GM12878 (cell line): Measurements from ENCODE around the gene ARFGAP3. TPM values are rescaled to one million over a fixed set of nuclear protein-coding genes. Genes with fewer than 3 reads are reported as not detected.

ENCODE experiments used
- ATAC-seq: fragments of 200-7000 bp; cut with Tn5 transposase; 3 replicates; pipeline ENCODE4 v1.9.1; 2020; ENCODE audit warnings: mild to moderate bottlenecking, moderate library complexity
- BruUV-seq: library from RNA; stranded (reverse); fragments of 400-500 nt; replicated peaks from 2 replicates; lab custom pipeline; 2021; lab: Mats Ljungman, UMichigan
- CTCF ChIA-PET: fragments of 300-600 bp; sonication (Branson Sonifier 250); formaldehyde crosslinking; extraction: SDS; loops from one replicate; lab custom pipeline; 2021; ENCODE audit warnings: inconsistent platforms; lab: Yijun Ruan, JAX
- POLR2A ChIA-PET: fragments of 350-600 bp; formaldehyde crosslinking; extraction: SDS; loops from one replicate; lab custom pipeline; 2021; ENCODE audit warnings: inconsistent platforms; lab: Charles Lee
- RAD21 ChIA-PET: fragments of 300-600 bp; sonication (Branson Sonifier 250); formaldehyde crosslinking; loops from one replicate; lab custom pipeline; 2023; ENCODE audit warnings: antibody characterized with exemption; ENCODE audit not compliant: unreplicated experiment; lab: Charles Lee
- SMC1A ChIA-PET: fragments of 300-600 bp; sonication (Branson Sonifier 250); formaldehyde crosslinking; loops from one replicate; lab custom pipeline; 2023; ENCODE audit not compliant: unreplicated experiment, uncharacterized antibody; lab: Charles Lee
- DNase-seq: peaks from one replicate; pipeline ENCODE4 v3.0.0-alpha.2; 2011; ENCODE audit warnings: low read depth, low spot score
- FAIRE-seq: peaks from 3 replicates; lab custom pipeline; 2011; peaks lifted over from hg19 to GRCh38; lab: Jason Lieb, UNC
- H2AFZ ChIP-seq: 2 replicates; pipeline ENCODE4 v1.6.0; 2011; ENCODE audit warnings: low read depth, low read length, control low read depth; ENCODE audit not compliant: control insufficient read depth
- H3K27ac ChIP-seq: 2 replicates; pipeline ENCODE4 v1.5.1; 2011; ENCODE audit warnings: control low read depth; ENCODE audit not compliant: control insufficient read depth, insufficient read depth
- H3K27me3 ChIP-seq, 2 experiments: replicated peaks in 1 of 2; 2 replicates each; pipeline versions ENCODE4 v1.6.0 to v1.6.1; 2011; ENCODE audit warnings: low read length in 1 of 2; ENCODE audit not compliant: control insufficient read depth in 2 of 2, insufficient read depth in 2 of 2
- H3K36me3 ChIP-seq, 2 experiments: 2 replicates each; pipeline ENCODE4 v1.5.1; 2011; ENCODE audit warnings: low read length in 1 of 2; ENCODE audit not compliant: control insufficient read depth in 2 of 2, insufficient read depth in 2 of 2
- H3K4me1 ChIP-seq: 2 replicates; pipeline ENCODE4 v1.6.1; 2011; ENCODE audit warnings: mild to moderate bottlenecking, low read length, moderate library complexity, mixed read lengths; ENCODE audit not compliant: control insufficient read depth, insufficient read depth
- H3K4me2 ChIP-seq: 2 replicates; pipeline ENCODE4 v1.6.0; 2011; ENCODE audit warnings: control low read depth; ENCODE audit not compliant: control insufficient read depth, insufficient read depth
- H3K4me3 ChIP-seq: fragments of 200-600 bp; sonication (generic); 2 replicates; pipeline ENCODE4 v1.5.1; 2016
- H3K79me2 ChIP-seq: 2 replicates; pipeline ENCODE4 v1.6.0; 2011; ENCODE audit warnings: low read length; ENCODE audit not compliant: control insufficient read depth, insufficient read depth
- H3K9ac ChIP-seq: 2 replicates; pipeline ENCODE4 v1.8.0; 2011; ENCODE audit warnings: low read length, control low read depth, mixed read lengths; ENCODE audit not compliant: control insufficient read depth, insufficient read depth
- H3K9me3 ChIP-seq: replicated peaks from 3 replicates; pipeline ENCODE4 v1.5.1; 2011; ENCODE audit warnings: mild to moderate bottlenecking, low read length; ENCODE audit not compliant: control insufficient read depth, insufficient read depth
- H4K20me1 ChIP-seq: 2 replicates; pipeline ENCODE4 v1.6.0; 2011; ENCODE audit not compliant: control insufficient read depth, insufficient read depth
- CBX3 ChIP-seq: fragments of 200-600 bp; sonication (generic); IDR thresholded peaks from 2 replicates; pipeline ENCODE4 v1.6.1; 2016; ENCODE audit warnings: low read depth, borderline replicate concordance
- EP300 ChIP-seq, 2 experiments: fragments of 150-350 bp in 1 of 2; IDR thresholded peaks; 2 replicates each; pipeline ENCODE4 v1.6.1; 2011 to 2012; ENCODE audit warnings: low read depth in 2 of 2, low read length in 2 of 2, borderline replicate concordance in 1 of 2, improper control_type of control experiment in 1 of 2, inconsistent platforms in 1 of 2; ENCODE audit not compliant: control insufficient read depth in 1 of 2
- ESRRA ChIP-seq: IDR thresholded peaks from 2 replicates; pipeline ENCODE4 v1.6.1; 2012; ENCODE audit warnings: mild to moderate bottlenecking, low read length, improper control_type of control experiment
- EZH2 ChIP-seq: IDR thresholded peaks from 2 replicates; pipeline ENCODE4 v1.6.1; 2012; ENCODE audit warnings: low read depth, mild to moderate bottlenecking, control low read depth, inconsistent platforms, low read length, borderline replicate concordance; ENCODE audit not compliant: control insufficient read depth
- HDGF ChIP-seq: fragments of 450-650 bp; IDR thresholded peaks from 2 replicates; pipeline ENCODE4 v1.6.1; 2016; ENCODE audit warnings: antibody characterized with exemption
- MXI1 ChIP-seq: fragments of 150-350 bp; IDR thresholded peaks from 2 replicates; pipeline ENCODE4 v1.6.1; 2011; ENCODE audit warnings: low read depth, mild to moderate bottlenecking, inconsistent platforms, low read length, improper control_type of control experiment
- NFIC ChIP-seq: IDR thresholded peaks from 2 replicates; pipeline ENCODE4 v1.6.1; 2012; ENCODE audit warnings: low read depth, mild to moderate bottlenecking, inconsistent platforms, low read length, moderate library complexity
- NFXL1 ChIP-seq: fragments of 450-650 bp; IDR thresholded peaks from 2 replicates; pipeline ENCODE4 v1.6.1; 2017; ENCODE audit warnings: antibody characterized with exemption, mild to moderate bottlenecking, borderline replicate concordance
- POLR2AphosphoS5 ChIP-seq: IDR thresholded peaks from 2 replicates; pipeline ENCODE4 v1.6.1; 2011; ENCODE audit warnings: mild to moderate bottlenecking, low read length, inconsistent platforms
- SMARCA5 ChIP-seq: fragments of 450-650 bp; IDR thresholded peaks from 2 replicates; pipeline ENCODE4 v1.6.1; 2017; ENCODE audit warnings: mild to moderate bottlenecking
- SMC3 ChIP-seq: IDR thresholded peaks from 2 replicates; pipeline ENCODE4 v1.6.1; 2011; ENCODE audit warnings: low read length, improper control_type of control experiment, borderline replicate concordance
- SPI1 ChIP-seq: IDR thresholded peaks from 2 replicates; pipeline ENCODE4 v1.6.1; 2011; ENCODE audit warnings: low read depth, mild to moderate bottlenecking, low read length, moderate library complexity, borderline replicate concordance; ENCODE audit not compliant: insufficient read depth
- SRF ChIP-seq, 2 experiments: IDR thresholded peaks; 2 replicates each; pipeline ENCODE4 v1.6.1; 2011; ENCODE audit warnings: low read depth in 2 of 2, low read length in 2 of 2, mild to moderate bottlenecking in 1 of 2, moderate library complexity in 1 of 2
- ZNF207 ChIP-seq: fragments of 450-650 bp; IDR thresholded peaks from 2 replicates; pipeline ENCODE4 v1.6.1; 2014; ENCODE audit warnings: antibody characterized with exemption, mild to moderate bottlenecking, borderline replicate concordance
- ZNF217 ChIP-seq: fragments of 450-650 bp; IDR thresholded peaks from 2 replicates; pipeline ENCODE4 v1.6.1; 2017; ENCODE audit warnings: antibody characterized with exemption, mild to moderate bottlenecking
- WGBS: methylation state at CpG from one replicate; pipeline ENCODE4 v1.1.6; 2016; ENCODE audit warnings: low lambda C conversion rate; ENCODE audit not compliant: insufficient replicate concordance, insufficient coverage; ENCODE audit errors: missing lambda C conversion rate; 5-methylcytosine and 5-hydroxymethylcytosine counted together
- in situ Hi-C: fragments of 300-500 bp; cut with MboI; formaldehyde crosslinking; loops from 9 replicates; pipeline ENCODE4 v1.14.3; 2018; ENCODE audit warnings: mixed read lengths
- intact Hi-C: fragments of 100-400 bp; cut with micrococcal nuclease; formaldehyde crosslinking; loops from one replicate; pipeline ENCODE4 v1.14.2; 2022; ENCODE audit not compliant: unreplicated experiment
- polyA plus RNA-seq, 11 experiments: library from polyadenylated mRNA; depleted of rRNA in 4 of 11; unstranded in 6 of 11; stranded (reverse) in 5 of 11; fragments of >200 nt; fragmentation: Nextera tagmentation in 4 of 11; fragmentation: Illumina TruSeq in 1 of 11; extraction: Ambion mirVana in 4 of 11; extraction: Trizol in 1 of 11; gene quantifications; 1 replicate in 1 of 11; 2 replicates in 10 of 11; pipeline versions ENCODE4 v1.2.1 to v1.2.3, GENCODE V29; 2011 to 2016; ENCODE audit warnings: inconsistent platforms in 2 of 11, missing spikeins in 2 of 11, low read depth in 1 of 11
- total RNA-seq, 4 experiments: library from RNA; depleted of rRNA in 3 of 4; stranded (reverse); fragments of >200 nt in 3 of 4; fragmentation: Illumina TruSeq in 1 of 4; extraction: Trizol in 1 of 4; gene quantifications; 2 replicates each; pipeline versions ENCODE4 v1.2.1 to v1.2.3, GENCODE V29; 2013 to 2021
- TF ChIP-seq, protein P1 (sequence below): fragments of 450-650 bp; IDR thresholded peaks from 2 replicates; pipeline ENCODE4 v1.6.1; 2018; ENCODE audit warnings: borderline replicate concordance, mild to moderate bottlenecking; ENCODE audit not compliant: partially characterized antibody
- TF ChIP-seq, protein P2 (sequence below): fragments of 450-650 bp; IDR thresholded peaks from 2 replicates; pipeline ENCODE4 v1.6.1; 2017; ENCODE audit warnings: borderline replicate concordance
- TF ChIP-seq, protein P3 (sequence below), 3 experiments: IDR thresholded peaks in 2 of 3; conservative IDR thresholded peaks in 1 of 3; 2 replicates each; pipeline ENCODE4 v1.5.1; 2011; ENCODE audit warnings: low read depth in 3 of 3, low read length in 3 of 3, mild to moderate bottlenecking in 3 of 3, control low read depth in 2 of 3, moderate library complexity in 2 of 3, inconsistent platforms in 1 of 3, mixed read lengths in 1 of 3; ENCODE audit not compliant: control insufficient read depth in 2 of 3, insufficient read depth in 1 of 3; ENCODE audit errors: extremely low read depth in 1 of 3

ARFGAP3 gene
- total and polyA plus RNA-seq, 10 of the 15 experiments (the other 5 are each of a cell fraction or from before 2014, with no cell fraction given): 29.7 to 50.8 (median 39.5) TPM

DNA sequence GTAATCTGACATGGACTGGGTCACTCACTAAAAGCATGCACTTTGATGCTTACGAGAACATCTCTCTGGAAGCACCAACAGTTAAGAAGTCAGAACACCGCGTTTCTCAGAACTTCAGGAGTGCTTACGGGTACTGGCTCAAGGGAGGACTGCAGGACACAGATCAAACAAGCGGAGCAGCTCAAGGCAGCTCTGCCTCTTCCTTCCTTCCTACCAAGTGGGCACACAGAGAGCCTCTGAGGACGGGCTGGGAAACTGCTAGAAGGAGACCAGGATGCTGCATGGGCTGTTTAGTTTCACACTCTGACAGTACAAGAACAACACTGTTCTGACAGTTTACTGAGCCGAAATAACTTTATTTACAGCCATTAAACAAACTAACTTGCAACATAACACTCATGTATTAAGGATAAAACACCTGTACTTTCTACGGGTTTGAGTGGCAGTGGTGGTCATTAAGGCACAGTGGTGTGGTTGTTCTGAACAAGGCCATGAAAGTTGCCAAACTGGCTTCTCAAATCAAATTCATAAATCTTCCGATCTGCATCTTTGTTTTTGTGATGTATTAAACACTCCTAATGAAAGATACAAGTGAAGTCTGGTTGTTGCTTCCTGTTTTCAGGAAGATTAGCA lies 37.5 kb downstream of the ARFGAP3 start:
- intact Hi-C loops: loop anchor here (1.0 kb wide), 1 partner anchor 198 kb away; no protein-coding TSS in a partner anchor
- H3K4me2 ChIP-seq: no peak overlapping the region
- no peaks in the 10 kb centered on the region for H3K27me3 ChIP-seq
- POLR2A ChIA-PET: no interaction called here
- in situ Hi-C loops: no loop called here
- ATAC-seq (no peak), FAIRE-seq (no peak), DNase-seq (no peak)
- peaks cover 1 to 19% of the 10 kb centered on the region in 2 experiments for H3K36me3 ChIP-seq
- H3K4me1 ChIP-seq: 0 out of 2 replicates have a peak, but pooled peaks cover 1% of the 10 kb centered on the region
- 83% methylated on average over 9 of the region's 9 CpGs for whole genome bisulfite sequencing
- RAD21 ChIA-PET: interaction anchor here (0.6 to 1.7 kb wide), 10 partner anchors 55 to 241 kb away, joined by 3 to 7 read pairs (median 3); partner anchors contain the start of gene CYB5R3
- BruUV-seq: no TSS peak
- no peak overlapping the region for H3K9ac ChIP-seq
- H2AFZ ChIP-seq: no peak overlapping the region
- SMC1A ChIA-PET: interaction anchor here (0.6 to 3.4 kb wide), 11 partner anchors 14 to 214 kb away, joined by 3 to 21 read pairs (median 4); no protein-coding TSS in a partner anchor
- H3K9me3 ChIP-seq: no peaks in the 10 kb centered on the region; the same call in 1 of the 3 replicates
- no peaks in the 10 kb centered on the region for H3K79me2 ChIP-seq
- no peak overlapping the region for H3K4me3 ChIP-seq
- H4K20me1 ChIP-seq: no peaks in the 10 kb centered on the region
- no peak overlapping the region for H3K27ac ChIP-seq
- CTCF ChIA-PET: interaction anchor here (0.6 to 2.7 kb wide), 22 partner anchors 8 to 198 kb away, joined by 3 to 18 read pairs (median 3); no protein-coding TSS in a partner anchor
- TF ChIP-seq POLR2AphosphoS5: no peak
- TF ChIP-seq EP300 (IDR thresholded peaks at IDR 0.05; ENCODE audit: borderline replicate concordance in 1 of 2, control insufficient read depth in 1 of 2, low read depth in 2 of 2, low read length in 2 of 2): no peak
- no peak for TF ChIP-seq CBX3
- TF ChIP-seq, protein P1, sequence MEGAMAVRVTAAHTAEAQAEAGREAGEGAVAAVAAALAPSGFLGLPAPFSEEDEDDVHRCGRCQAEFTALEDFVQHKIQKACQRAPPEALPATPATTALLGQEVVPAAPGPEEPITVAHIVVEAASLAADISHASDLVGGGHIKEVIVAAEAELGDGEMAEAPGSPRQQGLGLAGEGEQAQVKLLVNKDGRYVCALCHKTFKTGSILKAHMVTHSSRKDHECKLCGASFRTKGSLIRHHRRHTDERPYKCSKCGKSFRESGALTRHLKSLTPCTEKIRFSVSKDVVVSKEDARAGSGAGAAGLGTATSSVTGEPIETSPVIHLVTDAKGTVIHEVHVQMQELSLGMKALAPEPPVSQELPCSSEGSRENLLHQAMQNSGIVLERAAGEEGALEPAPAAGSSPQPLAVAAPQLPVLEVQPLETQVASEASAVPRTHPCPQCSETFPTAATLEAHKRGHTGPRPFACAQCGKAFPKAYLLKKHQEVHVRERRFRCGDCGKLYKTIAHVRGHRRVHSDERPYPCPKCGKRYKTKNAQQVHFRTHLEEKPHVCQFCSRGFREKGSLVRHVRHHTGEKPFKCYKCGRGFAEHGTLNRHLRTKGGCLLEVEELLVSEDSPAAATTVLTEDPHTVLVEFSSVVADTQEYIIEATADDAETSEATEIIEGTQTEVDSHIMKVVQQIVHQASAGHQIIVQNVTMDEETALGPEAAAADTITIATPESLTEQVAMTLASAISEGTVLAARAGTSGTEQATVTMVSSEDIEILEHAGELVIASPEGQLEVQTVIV: no peak
- no peak for TF ChIP-seq MXI1
- no peak for TF ChIP-seq ZNF217
- TF ChIP-seq, protein P2, sequence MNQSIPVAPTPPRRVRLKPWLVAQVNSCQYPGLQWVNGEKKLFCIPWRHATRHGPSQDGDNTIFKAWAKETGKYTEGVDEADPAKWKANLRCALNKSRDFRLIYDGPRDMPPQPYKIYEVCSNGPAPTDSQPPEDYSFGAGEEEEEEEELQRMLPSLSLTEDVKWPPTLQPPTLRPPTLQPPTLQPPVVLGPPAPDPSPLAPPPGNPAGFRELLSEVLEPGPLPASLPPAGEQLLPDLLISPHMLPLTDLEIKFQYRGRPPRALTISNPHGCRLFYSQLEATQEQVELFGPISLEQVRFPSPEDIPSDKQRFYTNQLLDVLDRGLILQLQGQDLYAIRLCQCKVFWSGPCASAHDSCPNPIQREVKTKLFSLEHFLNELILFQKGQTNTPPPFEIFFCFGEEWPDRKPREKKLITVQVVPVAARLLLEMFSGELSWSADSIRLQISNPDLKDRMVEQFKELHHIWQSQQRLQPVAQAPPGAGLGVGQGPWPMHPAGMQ: no peak
- no peak for TF ChIP-seq NFIC
- no peak for TF ChIP-seq SMARCA5
- TF ChIP-seq EZH2: no peak
- no peak for TF ChIP-seq SMC3
- TF ChIP-seq HDGF: no peak
- TF ChIP-seq SPI1: no peak
- TF ChIP-seq, protein P3, sequence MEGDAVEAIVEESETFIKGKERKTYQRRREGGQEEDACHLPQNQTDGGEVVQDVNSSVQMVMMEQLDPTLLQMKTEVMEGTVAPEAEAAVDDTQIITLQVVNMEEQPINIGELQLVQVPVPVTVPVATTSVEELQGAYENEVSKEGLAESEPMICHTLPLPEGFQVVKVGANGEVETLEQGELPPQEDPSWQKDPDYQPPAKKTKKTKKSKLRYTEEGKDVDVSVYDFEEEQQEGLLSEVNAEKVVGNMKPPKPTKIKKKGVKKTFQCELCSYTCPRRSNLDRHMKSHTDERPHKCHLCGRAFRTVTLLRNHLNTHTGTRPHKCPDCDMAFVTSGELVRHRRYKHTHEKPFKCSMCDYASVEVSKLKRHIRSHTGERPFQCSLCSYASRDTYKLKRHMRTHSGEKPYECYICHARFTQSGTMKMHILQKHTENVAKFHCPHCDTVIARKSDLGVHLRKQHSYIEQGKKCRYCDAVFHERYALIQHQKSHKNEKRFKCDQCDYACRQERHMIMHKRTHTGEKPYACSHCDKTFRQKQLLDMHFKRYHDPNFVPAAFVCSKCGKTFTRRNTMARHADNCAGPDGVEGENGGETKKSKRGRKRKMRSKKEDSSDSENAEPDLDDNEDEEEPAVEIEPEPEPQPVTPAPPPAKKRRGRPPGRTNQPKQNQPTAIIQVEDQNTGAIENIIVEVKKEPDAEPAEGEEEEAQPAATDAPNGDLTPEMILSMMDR (IDR thresholded peaks at IDR 0.05 in 2 of 3, conservative IDR thresholded peaks at IDR 0.05 in 1 of 3; ENCODE audit: control insufficient read depth in 2 of 3, extremely low read depth in 1 of 3, insufficient read depth in 1 of 3, low read depth in 3 of 3, low read length in 3 of 3): no peak
- no peak for TF ChIP-seq ZNF207
- no peak for TF ChIP-seq SRF (IDR thresholded peaks at IDR 0.05; ENCODE audit: low read depth in 2 of 2, low read length in 2 of 2)
- no peak for TF ChIP-seq NFXL1
- TF ChIP-seq ESRRA: no peak
